Germinal center (tissue), 1 donor: ENCODE data around the gene COPS8.

Source experiments
- DNase-seq: peaks from one replicate; pipeline ENCODE4 v3.0.0; 2012; ENCODE audit warnings: mixed read lengths, low spot score

COPS8 gene

DNA sequence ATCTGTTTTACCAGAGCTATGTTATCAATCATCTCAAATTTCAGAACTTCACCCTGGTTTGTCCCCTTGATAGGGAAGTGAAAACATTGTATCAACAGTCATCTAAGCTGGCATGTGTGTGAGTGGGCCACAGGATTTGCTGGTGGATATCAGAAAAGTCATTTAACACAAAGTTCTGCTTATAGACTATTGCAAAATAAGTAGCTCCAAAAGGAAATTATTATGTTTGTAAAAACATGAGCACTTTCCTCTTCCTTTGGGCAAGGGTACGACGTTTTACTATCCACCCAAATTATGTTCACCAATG is 20.7 kb upstream of the COPS8 start:
- no peak for DNase-seq

DNA sequence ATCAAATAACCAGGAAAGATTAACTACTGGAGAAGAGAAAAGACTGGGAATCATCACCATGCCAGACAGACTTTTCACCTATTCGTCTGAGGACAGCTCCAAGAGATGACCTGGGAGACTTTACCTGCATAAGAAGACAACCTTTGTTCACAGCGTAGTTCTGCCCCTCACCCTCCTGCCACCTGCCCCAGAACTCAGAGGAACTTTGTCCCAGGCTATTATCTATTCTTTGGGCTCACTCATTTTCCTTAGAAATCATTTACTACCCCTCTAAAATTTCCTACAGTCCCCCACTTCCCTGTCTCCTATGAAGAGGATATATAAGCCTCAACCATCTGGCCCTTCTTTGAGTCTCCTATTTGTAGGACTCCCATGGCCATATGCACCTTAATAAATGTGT is 19.3 kb upstream of the COPS8 start:
- DNase-seq = no peak

DNA sequence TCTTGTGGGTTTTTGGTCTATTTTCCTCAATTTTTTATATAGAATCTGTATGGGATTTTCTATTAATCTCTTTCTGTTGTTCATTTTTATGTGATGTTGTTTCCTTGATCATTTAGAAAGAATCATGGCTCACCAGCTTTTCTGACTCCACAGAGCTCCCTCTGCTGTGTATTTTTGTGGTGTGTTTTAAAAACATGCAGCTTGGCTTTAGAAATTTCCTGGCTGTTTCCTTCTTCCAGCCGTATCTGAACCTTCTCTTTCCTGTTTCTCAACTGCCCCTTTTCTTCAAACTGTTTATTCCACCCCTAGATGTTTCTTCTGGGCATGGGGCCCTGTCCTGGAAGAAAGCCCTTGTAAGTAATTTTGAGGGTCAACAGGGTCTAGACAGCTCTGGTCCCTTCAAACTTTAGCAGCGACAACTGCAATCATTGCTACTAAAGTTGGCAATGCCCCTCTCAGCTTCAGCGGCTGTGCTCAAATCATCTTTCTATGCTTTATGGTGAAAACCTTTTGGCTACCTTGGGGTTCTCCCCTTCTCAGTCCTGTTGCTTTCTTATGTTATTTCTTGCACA is 17.6 kb upstream of the COPS8 start:
- DNase-seq = no peak

GRCh38 chr2:237072067-237072931 is 13.4 kb upstream of the COPS8 start:
- peak; percentile 57 for DNase-seq

GRCh38 chr2:237073552-237073951 is 12.1 kb upstream of the COPS8 start:
- no peak for DNase-seq

DNA sequence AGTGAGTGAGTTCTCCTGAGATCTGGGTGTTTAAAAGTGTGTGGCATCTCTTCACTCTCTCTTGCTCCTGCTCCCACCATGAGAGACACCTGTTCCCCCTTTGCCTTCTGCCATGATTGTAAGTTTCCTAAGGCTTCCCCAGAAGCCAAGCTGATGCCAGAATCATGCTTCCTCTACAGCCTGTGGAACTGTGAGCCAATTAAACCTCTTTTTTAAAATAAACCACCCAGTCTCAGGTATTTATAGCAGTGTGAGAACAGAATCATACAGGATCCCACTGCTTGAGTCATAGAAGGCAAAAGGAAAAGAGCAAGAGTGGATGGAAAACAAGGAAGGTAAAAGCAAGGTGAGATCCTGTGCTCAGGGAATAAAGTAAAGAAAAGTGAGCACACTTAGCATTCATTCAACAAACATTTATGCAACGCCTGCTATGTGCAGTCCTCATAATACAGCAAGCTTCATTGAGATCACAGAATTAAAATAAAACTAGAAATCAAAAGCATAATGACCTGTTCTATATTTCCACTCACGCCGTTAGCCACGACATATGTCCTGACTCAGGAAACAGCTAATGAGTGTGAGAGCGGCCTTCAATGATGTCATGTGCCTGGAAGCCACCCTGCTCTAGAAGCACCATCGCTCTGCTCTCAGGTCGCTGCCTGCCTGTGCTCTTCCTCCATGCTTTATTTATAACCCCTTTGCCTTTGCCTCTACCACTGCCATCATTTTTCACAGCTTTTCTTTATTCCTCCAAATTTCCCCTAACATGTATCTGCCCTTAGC is 11.3 kb upstream of the COPS8 start:
- no peak for DNase-seq

GRCh38 chr2:237075749-237076599 is 9.7 kb upstream of the COPS8 start:
- DNase-seq = no peak

GRCh38 chr2:237081596-237081995 is 4.1 kb upstream of the COPS8 start:
- DNase-seq = no peak

- DNase-seq = no peak
Measured at GRCh38 chr2:237083026-237083425, 2.7 kb upstream of the COPS8 start.

DNA sequence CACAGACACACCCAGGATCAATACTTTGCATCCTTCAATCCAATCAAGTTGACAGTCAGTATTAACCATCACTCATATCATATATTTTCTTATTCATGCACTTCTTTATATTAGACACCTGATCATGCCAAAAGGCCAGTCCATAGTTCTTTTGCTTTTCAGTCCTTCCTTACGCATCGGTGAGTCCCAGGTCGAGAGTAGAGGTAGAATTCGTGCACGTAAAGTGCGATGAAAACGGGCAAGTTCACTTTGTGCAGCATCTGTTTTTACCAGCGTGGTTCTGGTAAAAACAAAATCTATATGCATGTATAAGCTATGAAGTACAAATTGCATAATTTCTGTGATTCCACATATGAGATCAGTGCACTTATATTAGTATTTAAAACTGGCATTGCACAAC is 1.2 kb upstream of the COPS8 start:
- no peak for DNase-seq

- DNase-seq = no peak
Measured at GRCh38 chr2:237090906-237091305, 5.2 kb downstream of the COPS8 start.

GRCh38 chr2:237091779-237092436 is 6.2 kb downstream of the COPS8 start:
- DNase-seq = no peak

DNA sequence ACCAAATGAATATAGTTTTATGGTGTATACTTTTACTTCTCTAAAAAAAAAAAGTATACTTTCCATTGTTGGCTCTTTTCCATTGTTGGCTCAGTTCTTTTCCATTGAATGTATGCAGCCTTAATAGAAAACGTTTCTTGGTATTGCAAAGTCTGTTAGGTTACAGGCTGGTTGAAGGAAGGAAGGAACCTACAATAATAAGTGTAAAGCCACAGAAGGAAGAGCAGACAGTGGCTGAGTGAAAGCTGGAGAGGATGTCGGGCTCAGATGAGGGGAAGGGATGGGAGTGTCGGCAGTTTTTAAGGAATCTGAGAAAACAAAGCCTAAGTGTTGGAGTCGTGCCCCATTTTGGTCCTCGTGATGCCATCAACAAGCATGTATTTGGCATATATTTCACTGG is 6.8 kb downstream of the COPS8 start:
- no peak for DNase-seq

DNA sequence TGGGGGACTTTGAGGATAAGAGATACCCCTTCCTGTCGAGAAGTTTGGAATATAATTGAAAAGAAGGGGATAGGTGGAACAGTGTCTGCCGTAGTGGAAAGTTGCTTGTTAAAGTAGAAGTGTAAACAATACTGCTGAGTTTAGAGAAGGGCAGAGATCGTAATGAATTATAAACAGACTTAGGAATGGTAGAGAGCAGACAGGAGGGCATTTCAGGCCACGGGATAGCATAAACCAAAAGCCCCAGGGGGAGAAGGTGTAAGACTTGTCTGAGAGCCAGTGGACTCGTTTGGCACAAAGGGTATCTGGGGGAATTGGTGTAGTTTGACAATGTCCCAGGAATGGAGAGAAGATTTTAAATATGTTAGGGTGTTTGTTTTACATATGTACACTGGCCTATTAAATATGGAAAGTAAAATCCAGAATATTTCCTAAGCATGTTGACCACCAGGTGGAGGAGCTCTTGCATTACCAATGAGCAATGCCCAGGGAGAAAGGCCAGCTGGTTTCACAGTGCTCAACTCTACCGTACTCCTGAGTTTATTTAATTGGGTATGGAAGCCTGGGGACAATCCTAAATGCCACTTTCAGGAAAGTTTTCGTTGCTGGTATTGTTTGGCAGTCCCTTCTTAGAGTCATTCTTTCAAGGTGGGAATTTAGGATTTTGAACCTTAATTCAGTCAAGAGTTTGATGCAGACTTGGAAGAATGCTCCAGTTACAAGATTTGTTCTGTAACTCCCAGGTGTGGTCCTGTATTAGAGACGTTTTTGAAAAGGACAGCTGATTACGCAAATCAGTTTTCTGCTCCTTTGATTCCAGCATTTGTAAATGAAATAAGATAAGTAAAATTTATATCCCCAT is 7.5 kb downstream of the COPS8 start:
- DNase-seq = no peak

DNA sequence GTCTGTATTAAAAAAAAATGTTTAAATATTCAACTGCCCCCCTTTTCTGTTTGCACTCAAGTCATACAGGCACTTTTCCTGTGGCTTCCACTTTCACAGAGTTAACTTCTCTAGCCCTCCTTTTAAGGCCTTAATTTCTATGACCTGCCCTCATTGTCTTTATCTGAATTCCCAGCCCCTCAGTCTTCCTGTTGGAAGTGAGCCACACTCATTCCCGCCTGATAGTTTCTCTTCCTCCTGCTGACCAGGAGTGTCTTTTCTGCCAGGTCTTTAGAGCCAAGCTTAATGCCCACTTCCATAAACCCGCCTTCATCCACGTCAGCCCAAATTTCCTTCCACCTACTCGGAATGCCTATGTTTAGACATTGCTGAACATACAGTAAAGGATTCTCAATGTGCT is 10.5 kb downstream of the COPS8 start:
- no peak for DNase-seq

GRCh38 chr2:237096911-237097310 is 11.2 kb downstream of the COPS8 start:
- no peak for DNase-seq

GRCh38 chr2:237097326-237097910 is 11.7 kb downstream of the COPS8 start:
- no peak for DNase-seq

- no peak for DNase-seq
Measured at GRCh38 chr2:237097911-237098702, 12.4 kb downstream of the COPS8 start.

- DNase-seq = no peak
Measured at GRCh38 chr2:237099804-237100203, 14.1 kb downstream of the COPS8 start.
